HepG2 (cell line): ENCODE data around the gene TBCD. TPM values are rescaled to one million over a fixed set of nuclear protein-coding genes. Genes with fewer than 3 reads are reported as not detected.

Experiments used
- ATAC-seq: fragments of 200-7000 bp; cut with Tn5 transposase; 3 replicates; pipeline ENCODE4 v1.9.1; 2020; ENCODE audit warnings: mild to moderate bottlenecking, moderate library complexity
- BruUV-seq: library from RNA; stranded (reverse); fragments of 400-500 nt; replicated peaks from 2 replicates; lab custom pipeline; 2021; lab: Mats Ljungman, UMichigan
- CTCF ChIA-PET: fragments of 300-600 bp; formaldehyde crosslinking; extraction: SDS; loops from one replicate; lab custom pipeline; 2021; ENCODE audit warnings: low total read pairs, inconsistent platforms, low intra/inter-chr PET ratio; lab: Yijun Ruan, JAX
- POLR2A ChIA-PET: fragments of 350-600 bp; sonication (Branson Sonifier 250); formaldehyde crosslinking; loops from one replicate; lab custom pipeline; 2020; ENCODE audit warnings: antibody characterized with exemption, inconsistent platforms; lab: Yijun Ruan, JAX
- DNase-seq: peaks from one replicate; pipeline ENCODE4 v3.0.0-alpha.2; 2015; ENCODE audit warnings: low spot score
- FAIRE-seq: peaks from 3 replicates; lab custom pipeline; 2011; peaks lifted over from hg19 to GRCh38; lab: Jason Lieb, UNC
- H2AFZ ChIP-seq: one replicate; pipeline ENCODE4 v1.6.1; 2011; ENCODE audit warnings: low read length, inconsistent platforms
- H3K27ac ChIP-seq: fragments of 300-600 bp; 3 replicates; pipeline ENCODE4 v1.8.0; 2011; ENCODE audit warnings: mixed run types, mild to moderate bottlenecking, mixed read lengths, low read length, inconsistent platforms; ENCODE audit not compliant: insufficient read depth; ENCODE audit errors: extremely low read length
- H3K27me3 ChIP-seq, 2 experiments: fragments of 200-600 bp in 1 of 2; 2 replicates in 1 of 2; 3 replicates in 1 of 2; pipeline versions ENCODE4 v1.6.0 to v1.8.0; 2011; ENCODE audit warnings: low read length in 2 of 2, mild to moderate bottlenecking in 2 of 2, moderate library complexity in 2 of 2, inconsistent platforms in 1 of 2; ENCODE audit not compliant: insufficient read depth in 2 of 2, control insufficient read depth in 1 of 2
- H3K36me3 ChIP-seq, 2 experiments: fragments of 200-600 bp in 1 of 2; replicated peaks in 1 of 2; 2 replicates in 1 of 2; 3 replicates in 1 of 2; pipeline versions ENCODE4 v1.5.1 to v1.8.0; 2011; ENCODE audit warnings: low read length in 2 of 2, inconsistent platforms in 1 of 2; ENCODE audit not compliant: insufficient read depth in 2 of 2, control insufficient read depth in 1 of 2
- H3K4me1 ChIP-seq: 2 replicates; pipeline ENCODE4 v1.5.1; 2012; ENCODE audit warnings: low read length, inconsistent platforms; ENCODE audit not compliant: insufficient read depth
- H3K4me2 ChIP-seq: 2 replicates; pipeline ENCODE4 v1.6.0; 2011; ENCODE audit warnings: low read depth, low read length, inconsistent platforms
- H3K4me3 ChIP-seq, 3 experiments: fragments of 200-600 bp in 1 of 3; sonication (generic), shearing (Covaris generic) in 1 of 3; replicated peaks in 1 of 3; 2 replicates each; pipeline ENCODE4 v1.5.1; 2011 to 2016; ENCODE audit warnings: low read length in 3 of 3, inconsistent platforms in 2 of 3, low read depth in 2 of 3, mild to moderate bottlenecking in 2 of 3, control low read depth in 1 of 3, mixed read lengths in 1 of 3; ENCODE audit not compliant: insufficient read depth in 1 of 3
- H3K79me2 ChIP-seq: one replicate; pipeline ENCODE4 v1.6.1; 2011; ENCODE audit warnings: low read length, inconsistent platforms; ENCODE audit not compliant: insufficient read depth
- H3K9ac ChIP-seq: 2 replicates; pipeline ENCODE4 v1.6.0; 2011; ENCODE audit warnings: mild to moderate bottlenecking, low read depth, low read length, inconsistent platforms; ENCODE audit not compliant: insufficient read depth
- H3K9me3 ChIP-seq: 2 replicates; pipeline ENCODE4 v1.5.1; 2012; ENCODE audit warnings: mild to moderate bottlenecking, low read length
- H4K20me1 ChIP-seq: 2 replicates; pipeline ENCODE4 v1.6.0; 2011; ENCODE audit warnings: inconsistent platforms, mild to moderate bottlenecking, low read length, moderate library complexity; ENCODE audit not compliant: insufficient read depth
- SRSF9 ChIP-seq: fragments of 200-400 bp; formaldehyde crosslinking; IDR thresholded peaks from 2 replicates; pipeline ENCODE4 v1.6.1; 2018; ENCODE audit warnings: borderline replicate concordance, mild to moderate bottlenecking, low read depth, low read length; ENCODE audit not compliant: insufficient read depth, poor library complexity, severe bottlenecking
- TBX3 ChIP-seq: fragments of 450-650 bp; IDR thresholded peaks from 2 replicates; pipeline ENCODE4 v1.6.1; 2017; ENCODE audit warnings: antibody characterized with exemption, mild to moderate bottlenecking, inconsistent platforms, borderline replicate concordance
- ZNF230 ChIP-seq: sonication (generic); formaldehyde crosslinking; IDR thresholded peaks from 2 replicates; pipeline ENCODE4 v1.4.0; 2020; ENCODE audit warnings: mild to moderate bottlenecking, missing genetic modification reagents
- ZNF253 ChIP-seq: sonication (generic); formaldehyde crosslinking; IDR thresholded peaks from 2 replicates; pipeline ENCODE4 v1.8.0; 2022; ENCODE audit warnings: mild to moderate bottlenecking, missing genetic modification reagents, borderline replicate concordance
- WGBS: methylation state at CpG from one replicate; pipeline ENCODE4 v1.1.6; 2017; ENCODE audit warnings: low lambda C conversion rate; 5-methylcytosine and 5-hydroxymethylcytosine counted together
- in situ Hi-C: cut with HindIII; loops from 2 replicates; pipeline ENCODE4 v1.10.0; 2017; ENCODE audit warnings: low pct_unique_long_range_greater_than_20kb; ENCODE audit not compliant: extremely low pct_ligation_motif_present
- intact Hi-C: fragments of 100-400 bp; cut with micrococcal nuclease; formaldehyde crosslinking; loops from one replicate; pipeline ENCODE4 v1.10.0; 2022; ENCODE audit not compliant: unreplicated experiment
- polyA plus RNA-seq, 8 experiments: library from polyadenylated mRNA; depleted of rRNA in 3 of 8; stranded (reverse) in 7 of 8; unstranded in 1 of 8; fragments of >200 nt; fragmentation: Illumina TruSeq in 4 of 8; extraction: Trizol in 4 of 8; gene quantifications; 2 replicates each; pipeline versions ENCODE4 v1.2.1 to v1.2.3, GENCODE V29; 2011 to 2016; ENCODE audit warnings: low read depth in 4 of 8, missing spikeins in 1 of 8, mixed read lengths in 1 of 8; ENCODE audit not compliant: insufficient read depth in 1 of 8
- total RNA-seq, 5 experiments: library from RNA; depleted of rRNA; stranded (reverse); fragments of >200 nt; fragmentation: Illumina TruSeq; extraction: Trizol; gene quantifications; 2 replicates each; pipeline ENCODE4 v1.2.3, GENCODE V29; 2016; ENCODE audit warnings: low read depth in 1 of 5
- TF ChIP-seq, protein P1 (sequence below): sonication (generic); formaldehyde crosslinking; IDR thresholded peaks from 2 replicates; pipeline ENCODE4 v1.5.0; 2020; ENCODE audit warnings: mild to moderate bottlenecking, missing genetic modification reagents
- TF ChIP-seq, protein P2 (sequence below): sonication (generic); formaldehyde crosslinking; IDR thresholded peaks from 2 replicates; pipeline ENCODE4 v1.4.0; 2020; ENCODE audit warnings: missing genetic modification reagents
- TF ChIP-seq, protein P3 (sequence below): sonication (generic); formaldehyde crosslinking; IDR thresholded peaks from 2 replicates; pipeline ENCODE4 v1.8.1; 2023; ENCODE audit warnings: missing genetic modification reagents, inconsistent platforms, borderline replicate concordance
- TF ChIP-seq, protein P4 (sequence below): fragments of 450-650 bp; IDR thresholded peaks from 2 replicates; pipeline ENCODE4 v1.6.1; 2017; ENCODE audit warnings: mild to moderate bottlenecking

Gene TBCD
- total and polyA plus RNA-seq, 2 of the 13 experiments (the other 11 are each of a cell fraction or from before 2014, with no cell fraction given): 33.9 to 54.8 TPM

DNA sequence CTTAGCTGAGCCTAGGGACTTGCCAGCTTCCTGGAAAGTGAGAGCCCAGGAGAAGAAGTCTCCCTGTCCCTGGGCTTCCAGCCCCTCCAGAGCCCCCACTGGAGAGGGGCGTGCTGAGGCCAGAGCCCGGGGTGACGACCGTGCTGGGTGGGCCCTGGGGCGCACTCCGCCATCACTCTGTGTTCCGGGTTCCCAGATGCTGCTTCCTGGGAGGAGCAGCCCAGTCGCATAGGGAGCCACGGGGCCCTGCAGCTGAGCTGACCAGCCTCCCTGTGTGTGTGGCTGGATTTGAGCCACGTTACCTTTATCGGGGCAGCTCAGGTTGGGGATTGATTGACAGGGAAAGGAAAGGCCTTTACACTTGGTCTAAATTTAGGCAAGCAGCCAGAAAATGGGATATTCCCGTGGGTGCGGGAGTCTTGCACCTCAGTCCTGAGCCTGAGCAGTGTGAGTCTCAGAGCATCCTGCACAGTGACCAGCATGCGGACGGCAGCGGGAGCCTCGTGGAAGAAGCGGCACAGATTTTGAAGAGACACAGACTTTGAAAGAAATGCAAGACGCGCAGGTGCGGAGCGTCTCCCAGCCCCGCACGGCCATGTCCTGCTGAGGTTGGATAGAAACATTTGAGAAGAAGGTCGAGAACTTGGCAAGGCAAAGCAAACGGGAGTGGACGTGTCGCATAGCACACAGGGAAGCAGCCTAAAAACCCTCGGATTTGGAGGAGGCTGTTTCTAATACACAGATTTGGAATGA, 139.2 kb downstream of the TBCD start:
- in situ Hi-C loops: no loop called here
- no peak overlapping the region for H2AFZ ChIP-seq
- H3K4me1 ChIP-seq: peaks cover 45% of the 10 kb centered on the region
- ChIA-PET CTCF (no interaction called here), POLR2A (interaction anchor here (2.0 kb wide), 1 partner anchor 10 kb away, joined by 6 read pairs; no protein-coding TSS in a partner anchor)
- peaks cover 8 to 19% of the 10 kb centered on the region in 2 experiments; a peak in 4 of 5 replicates for H3K36me3 ChIP-seq
- intact Hi-C loops: no loop called here
- no peak for DNase-seq
- H3K27ac ChIP-seq: no peak overlapping the region
- no peak for ATAC-seq
- FAIRE-seq: no peak
- no peak overlapping the region for H3K9ac ChIP-seq
- BruUV-seq: no TSS peak
- no peaks in the 10 kb centered on the region for H4K20me1 ChIP-seq
- no peaks in the 10 kb centered on the region for H3K79me2 ChIP-seq
- WGBS: 96% methylated on average over 20 of the region's 29 CpGs
- no peak overlapping the region for H3K4me2 ChIP-seq
- H3K4me3 ChIP-seq: no peak overlapping the region
- TF ChIP-seq ZNF230 (no peak), ZNF253 (peak; percentile 39; the same call in 1 of the 2 replicates)
- TF ChIP-seq, protein P1, sequence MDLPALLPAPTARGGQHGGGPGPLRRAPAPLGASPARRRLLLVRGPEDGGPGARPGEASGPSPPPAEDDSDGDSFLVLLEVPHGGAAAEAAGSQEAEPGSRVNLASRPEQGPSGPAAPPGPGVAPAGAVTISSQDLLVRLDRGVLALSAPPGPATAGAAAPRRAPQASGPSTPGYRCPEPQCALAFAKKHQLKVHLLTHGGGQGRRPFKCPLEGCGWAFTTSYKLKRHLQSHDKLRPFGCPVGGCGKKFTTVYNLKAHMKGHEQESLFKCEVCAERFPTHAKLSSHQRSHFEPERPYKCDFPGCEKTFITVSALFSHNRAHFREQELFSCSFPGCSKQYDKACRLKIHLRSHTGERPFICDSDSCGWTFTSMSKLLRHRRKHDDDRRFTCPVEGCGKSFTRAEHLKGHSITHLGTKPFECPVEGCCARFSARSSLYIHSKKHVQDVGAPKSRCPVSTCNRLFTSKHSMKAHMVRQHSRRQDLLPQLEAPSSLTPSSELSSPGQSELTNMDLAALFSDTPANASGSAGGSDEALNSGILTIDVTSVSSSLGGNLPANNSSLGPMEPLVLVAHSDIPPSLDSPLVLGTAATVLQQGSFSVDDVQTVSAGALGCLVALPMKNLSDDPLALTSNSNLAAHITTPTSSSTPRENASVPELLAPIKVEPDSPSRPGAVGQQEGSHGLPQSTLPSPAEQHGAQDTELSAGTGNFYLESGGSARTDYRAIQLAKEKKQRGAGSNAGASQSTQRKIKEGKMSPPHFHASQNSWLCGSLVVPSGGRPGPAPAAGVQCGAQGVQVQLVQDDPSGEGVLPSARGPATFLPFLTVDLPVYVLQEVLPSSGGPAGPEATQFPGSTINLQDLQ (CRISPR knock-in tag): peak; percentile 52; the same call in 1 of the 2 replicates
- H3K27me3 ChIP-seq: no peaks in the 10 kb centered on the region
- no peaks in the 10 kb centered on the region for H3K9me3 ChIP-seq

DNA sequence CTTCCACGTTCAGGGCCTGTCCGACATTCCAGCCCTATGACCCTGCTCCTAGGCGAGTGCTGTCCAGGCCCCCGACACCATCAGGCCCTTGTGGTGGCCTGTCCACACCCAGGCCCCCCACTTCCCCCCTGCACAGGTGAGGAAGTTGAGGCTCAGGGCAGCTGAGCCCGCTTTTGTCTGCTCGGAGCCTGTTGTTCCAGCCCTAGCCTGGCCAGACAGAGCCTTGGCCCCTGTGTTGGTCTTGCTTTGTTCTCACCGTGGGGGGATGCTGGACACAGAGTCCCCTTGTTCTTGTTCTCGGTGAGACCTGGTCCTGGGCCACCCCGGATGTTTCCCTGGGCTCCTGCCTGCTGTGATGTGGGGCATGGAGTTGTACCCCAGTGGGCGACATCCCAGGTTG, 140.0 kb downstream of the TBCD start:
- FAIRE-seq: no peak
- TF ChIP-seq SRSF9: no peak
- TF ChIP-seq, protein P2, sequence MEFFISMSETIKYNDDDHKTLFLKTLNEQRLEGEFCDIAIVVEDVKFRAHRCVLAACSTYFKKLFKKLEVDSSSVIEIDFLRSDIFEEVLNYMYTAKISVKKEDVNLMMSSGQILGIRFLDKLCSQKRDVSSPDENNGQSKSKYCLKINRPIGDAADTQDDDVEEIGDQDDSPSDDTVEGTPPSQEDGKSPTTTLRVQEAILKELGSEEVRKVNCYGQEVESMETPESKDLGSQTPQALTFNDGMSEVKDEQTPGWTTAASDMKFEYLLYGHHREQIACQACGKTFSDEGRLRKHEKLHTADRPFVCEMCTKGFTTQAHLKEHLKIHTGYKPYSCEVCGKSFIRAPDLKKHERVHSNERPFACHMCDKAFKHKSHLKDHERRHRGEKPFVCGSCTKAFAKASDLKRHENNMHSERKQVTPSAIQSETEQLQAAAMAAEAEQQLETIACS: no peak
- TF ChIP-seq, protein P3, sequence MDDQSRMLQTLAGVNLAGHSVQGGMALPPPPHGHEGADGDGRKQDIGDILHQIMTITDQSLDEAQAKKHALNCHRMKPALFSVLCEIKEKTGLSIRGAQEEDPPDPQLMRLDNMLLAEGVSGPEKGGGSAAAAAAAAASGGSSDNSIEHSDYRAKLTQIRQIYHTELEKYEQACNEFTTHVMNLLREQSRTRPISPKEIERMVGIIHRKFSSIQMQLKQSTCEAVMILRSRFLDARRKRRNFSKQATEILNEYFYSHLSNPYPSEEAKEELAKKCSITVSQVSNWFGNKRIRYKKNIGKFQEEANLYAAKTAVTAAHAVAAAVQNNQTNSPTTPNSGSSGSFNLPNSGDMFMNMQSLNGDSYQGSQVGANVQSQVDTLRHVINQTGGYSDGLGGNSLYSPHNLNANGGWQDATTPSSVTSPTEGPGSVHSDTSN (CRISPR knock-in tag): no peak
- TF ChIP-seq, protein P4, sequence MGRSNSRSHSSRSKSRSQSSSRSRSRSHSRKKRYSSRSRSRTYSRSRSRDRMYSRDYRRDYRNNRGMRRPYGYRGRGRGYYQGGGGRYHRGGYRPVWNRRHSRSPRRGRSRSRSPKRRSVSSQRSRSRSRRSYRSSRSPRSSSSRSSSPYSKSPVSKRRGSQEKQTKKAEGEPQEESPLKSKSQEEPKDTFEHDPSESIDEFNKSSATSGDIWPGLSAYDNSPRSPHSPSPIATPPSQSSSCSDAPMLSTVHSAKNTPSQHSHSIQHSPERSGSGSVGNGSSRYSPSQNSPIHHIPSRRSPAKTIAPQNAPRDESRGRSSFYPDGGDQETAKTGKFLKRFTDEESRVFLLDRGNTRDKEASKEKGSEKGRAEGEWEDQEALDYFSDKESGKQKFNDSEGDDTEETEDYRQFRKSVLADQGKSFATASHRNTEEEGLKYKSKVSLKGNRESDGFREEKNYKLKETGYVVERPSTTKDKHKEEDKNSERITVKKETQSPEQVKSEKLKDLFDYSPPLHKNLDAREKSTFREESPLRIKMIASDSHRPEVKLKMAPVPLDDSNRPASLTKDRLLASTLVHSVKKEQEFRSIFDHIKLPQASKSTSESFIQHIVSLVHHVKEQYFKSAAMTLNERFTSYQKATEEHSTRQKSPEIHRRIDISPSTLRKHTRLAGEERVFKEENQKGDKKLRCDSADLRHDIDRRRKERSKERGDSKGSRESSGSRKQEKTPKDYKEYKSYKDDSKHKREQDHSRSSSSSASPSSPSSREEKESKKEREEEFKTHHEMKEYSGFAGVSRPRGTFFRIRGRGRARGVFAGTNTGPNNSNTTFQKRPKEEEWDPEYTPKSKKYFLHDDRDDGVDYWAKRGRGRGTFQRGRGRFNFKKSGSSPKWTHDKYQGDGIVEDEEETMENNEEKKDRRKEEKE: no peak
- no peak for TF ChIP-seq TBX3

More for the DNA sequence above, 140.0 kb downstream of the TBCD start:
- WGBS: 91% methylated on average over 10 of the region's 10 CpGs
- no peak overlapping the region for H3K4me2 ChIP-seq
- H3K4me3 ChIP-seq: no peak overlapping the region
- H3K36me3 ChIP-seq: peaks cover 9 to 20% of the 10 kb centered on the region in 2 experiments; a peak in 4 of 5 replicates
- no peak overlapping the region for H2AFZ ChIP-seq
- no peak overlapping the region for H3K9ac ChIP-seq
- DNase-seq: no peak
- H4K20me1 ChIP-seq: no peaks in the 10 kb centered on the region
- H3K9me3 ChIP-seq: no peaks in the 10 kb centered on the region
- no peaks in the 10 kb centered on the region for H3K79me2 ChIP-seq
- no peaks in the 10 kb centered on the region for H3K27me3 ChIP-seq
- no peak overlapping the region for H3K27ac ChIP-seq
- ATAC-seq: no peak
- POLR2A ChIA-PET: no interaction called here
- CTCF ChIA-PET: no interaction called here
- in situ Hi-C loops: no loop called here
- no TSS peak for BruUV-seq
- intact Hi-C loops: no loop called here
- H3K4me1 ChIP-seq: peaks cover 39% of the 10 kb centered on the region
